ENCODE data around the gene JTB. TPM values are rescaled to one million over a fixed set of nuclear protein-coding genes. Genes with fewer than 3 reads are reported as not detected.

Gene JTB
- total RNA-seq (2021; ENCODE audit: unreplicated experiment) (123 TPM), Bru-seq, nascent RNA (percentile 93 among the genes with signal in this experiment), BruChase-seq, experiment 1, labeled RNA remaining after a 6-hour chase (percentile 97 among the genes with signal in this experiment), BruChase-seq, experiment 2, labeled RNA remaining after a 2-hour chase (percentile 95 among the genes with signal in this experiment)
- polyA plus RNA-seq (2012), result 99.5 and 119 TPM in 2 replicates
- long read RNA-seq, transcript JTB-201 (5 exons, 1,287 nt), result major isoform, 86 of 124 reads
- long read RNA-seq, partial matches to known transcripts, result 29 of 124 reads
- long read RNA-seq, other reads (novel, unspliced or antisense), result 8 of 124 reads

DNA sequence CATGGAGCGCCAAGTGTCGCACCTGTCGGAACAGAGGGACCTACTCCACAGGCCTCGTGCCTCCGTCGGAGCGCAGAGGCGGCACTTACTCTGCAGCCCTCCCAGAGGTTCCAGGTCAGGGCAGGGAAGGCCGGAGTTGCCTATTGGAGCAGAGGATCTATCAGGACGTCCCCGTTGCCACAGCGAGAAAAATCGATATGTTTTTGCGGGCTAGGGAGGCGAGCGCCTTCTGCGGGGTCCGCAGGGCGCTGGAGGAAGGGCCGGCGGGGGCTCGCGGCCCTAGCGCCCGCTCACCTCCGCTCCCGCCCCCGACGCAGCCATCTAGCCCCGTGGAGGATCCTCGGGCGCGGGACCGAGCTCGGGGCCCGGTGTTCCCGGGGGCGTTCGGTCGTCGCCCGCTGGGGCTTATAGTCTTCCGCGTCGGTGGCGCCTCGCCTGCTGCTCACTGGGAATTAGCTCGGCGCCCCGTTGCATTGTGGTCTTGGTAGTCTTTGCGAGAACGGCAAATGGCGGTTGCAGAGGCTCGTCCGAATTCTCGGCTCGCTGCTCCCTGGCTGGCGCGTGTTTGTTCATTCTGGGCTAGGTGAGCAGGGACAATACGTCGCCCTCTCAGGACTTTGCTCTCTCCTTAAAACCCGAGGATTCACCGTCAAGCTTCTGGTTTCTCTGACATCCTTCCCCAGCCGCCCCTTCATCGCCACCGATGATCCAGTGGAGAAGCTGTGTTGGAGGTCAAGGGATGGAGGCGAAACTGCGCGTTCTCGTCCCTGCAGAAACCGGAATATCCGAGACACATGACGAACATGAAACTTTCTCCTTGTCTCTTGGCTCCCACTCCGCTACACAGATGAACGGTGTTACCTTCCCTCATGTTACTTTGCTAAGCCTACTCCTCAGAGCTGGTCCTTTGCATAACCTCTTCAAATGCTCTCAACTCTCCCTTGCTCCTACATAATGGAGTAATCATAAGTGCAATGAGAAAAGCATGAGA lies at the start of gene JTB:
Gene JTB (minus strand): TSS at position 425 of the 991 bp plus-strand sequence. CDS start 422 bp downstream, at position 3.
- CTCF ChIA-PET, result interaction anchor here (1.0 to 2.3 kb wide), 5 partner anchors 8 to 31 kb away, joined by 3 to 15 read pairs (median 5); partner anchors contain the start of genes CREB3L4, DENND4B, RAB13 and RPS27
- peaks cover 20% of the 10 kb centered on the region for H3K79me2 ChIP-seq (ENCODE audit: insufficient read depth, low read length)
- TSS peak; percentile 91 for BruUV-seq (replicated peaks)
- no peaks in the 10 kb centered on the region for H4K20me1 ChIP-seq (ENCODE audit: insufficient read depth)
- no peak for DNase-seq (ENCODE audit: low read depth, low spot score)
- intact Hi-C loops (cut with micrococcal nuclease), result no loop called here
- H3K9ac ChIP-seq (ENCODE audit: low read length), result peak within 1 kb of the TSS; percentile 97
- peak within 1 kb of the TSS; percentile 81 to 100 for H3K4me3 ChIP-seq (replicated peaks in 1 of 2; ENCODE audit: low read depth in 1 of 2, low read length in 2 of 2)
- no peaks in the 10 kb centered on the region for H3K9me3 ChIP-seq (ENCODE audit: control insufficient read depth in 1 of 2, insufficient read depth in 1 of 2, low read depth in 1 of 2, low read length in 2 of 2)
- ATAC-seq, result peak; percentile 91
- POLR2A ChIA-PET, result interaction anchor here (0.7 to 3.8 kb wide), 6 partner anchors 10 to 444 kb away, joined by 3 to 38 read pairs (median 11); partner anchors contain the start of genes CREB3L4, CRTC2, RAB13 and RPS27
- peak within 1 kb of the TSS; percentile 99 for H2AFZ ChIP-seq (ENCODE audit: low read depth, low read length, poor library complexity, severe bottlenecking)
- peaks cover 0 to 14% of the 10 kb centered on the region in 2 experiments; a peak in 2 of 4 replicates for H3K4me1 ChIP-seq (ENCODE audit: control insufficient read depth in 1 of 2, insufficient read depth in 2 of 2, low read length in 2 of 2)
- RAD21 ChIA-PET (ENCODE audit: low non-redundant PET in 1 of 2, low total read pairs in 2 of 2, uncharacterized antibody in 2 of 2, unreplicated experiment in 2 of 2), result interaction anchor here in 1 of 2 experiments (1.0 kb wide), 1 partner anchor 14 kb away, joined by 3 read pairs; the partner anchor contains the start of gene SLC39A1
- H3K36me3 ChIP-seq (ENCODE audit: control insufficient read depth in 1 of 2, insufficient read depth in 2 of 2, low read length in 2 of 2), result peaks cover 11 to 29% of the 10 kb centered on the region in 2 experiments; a peak in 3 of 4 replicates
- H3K9me2 ChIP-seq (ENCODE audit: insufficient read depth), result no peaks in the 10 kb centered on the region
- peak within 1 kb of the TSS; percentile 99 for H3K4me2 ChIP-seq (ENCODE audit: low read length)
- H3K27ac ChIP-seq (ENCODE audit: low read depth, low read length), result peak within 1 kb of the TSS; percentile 91
- no peaks in the 10 kb centered on the region for H3K27me3 ChIP-seq (ENCODE audit: insufficient read depth, low read length)
- TF ChIP-seq REST (IDR thresholded peaks at IDR 0.05; ENCODE audit: low read depth), result no peak
- peak; percentile 93 for TF ChIP-seq YY1 (IDR thresholded peaks at IDR 0.05; ENCODE audit: extremely low read depth, insufficient replicate concordance, low read depth, low read length)
- TF ChIP-seq CBX3 (IDR thresholded peaks at IDR 0.05; ENCODE audit: low read depth), result peak; percentile 21; the same call in 1 of the 2 replicates
- peak; percentile 78 for TF ChIP-seq EGR1 (IDR thresholded peaks at IDR 0.05; ENCODE audit: low read depth)
- TF ChIP-seq, protein P1, sequence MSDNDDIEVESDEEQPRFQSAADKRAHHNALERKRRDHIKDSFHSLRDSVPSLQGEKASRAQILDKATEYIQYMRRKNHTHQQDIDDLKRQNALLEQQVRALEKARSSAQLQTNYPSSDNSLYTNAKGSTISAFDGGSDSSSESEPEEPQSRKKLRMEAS (IDR thresholded peaks at IDR 0.05), result 0 out of 2 replicates have a peak, but pooled peaks have one; percentile 66
- TF ChIP-seq POLR2AphosphoS5 (IDR thresholded peaks at IDR 0.05; ENCODE audit: low read depth, low read length), result peak; percentile 94
- TF ChIP-seq, protein P2, sequence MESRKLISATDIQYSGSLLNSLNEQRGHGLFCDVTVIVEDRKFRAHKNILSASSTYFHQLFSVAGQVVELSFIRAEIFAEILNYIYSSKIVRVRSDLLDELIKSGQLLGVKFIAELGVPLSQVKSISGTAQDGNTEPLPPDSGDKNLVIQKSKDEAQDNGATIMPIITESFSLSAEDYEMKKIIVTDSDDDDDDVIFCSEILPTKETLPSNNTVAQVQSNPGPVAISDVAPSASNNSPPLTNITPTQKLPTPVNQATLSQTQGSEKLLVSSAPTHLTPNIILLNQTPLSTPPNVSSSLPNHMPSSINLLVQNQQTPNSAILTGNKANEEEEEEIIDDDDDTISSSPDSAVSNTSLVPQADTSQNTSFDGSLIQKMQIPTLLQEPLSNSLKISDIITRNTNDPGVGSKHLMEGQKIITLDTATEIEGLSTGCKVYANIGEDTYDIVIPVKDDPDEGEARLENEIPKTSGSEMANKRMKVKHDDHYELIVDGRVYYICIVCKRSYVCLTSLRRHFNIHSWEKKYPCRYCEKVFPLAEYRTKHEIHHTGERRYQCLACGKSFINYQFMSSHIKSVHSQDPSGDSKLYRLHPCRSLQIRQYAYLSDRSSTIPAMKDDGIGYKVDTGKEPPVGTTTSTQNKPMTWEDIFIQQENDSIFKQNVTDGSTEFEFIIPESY (IDR thresholded peaks at IDR 0.05; ENCODE audit: extremely low read depth, insufficient replicate concordance, low read length), result no peak
- no peak for TF ChIP-seq EZH2 (IDR thresholded peaks at IDR 0.05)
- no peak for TF ChIP-seq FOSL1 (IDR thresholded peaks at IDR 0.05; ENCODE audit: low read depth)
- peak; percentile 13; the same call in 1 of the 2 replicates for TF ChIP-seq SP1 (IDR thresholded peaks at IDR 0.05; ENCODE audit: low read depth)
- no peak for TF ChIP-seq SRF (IDR thresholded peaks at IDR 0.05; ENCODE audit: low read depth)
- TF ChIP-seq EZH2phosphoT487 (IDR thresholded peaks at IDR 0.05; ENCODE audit: borderline replicate concordance), result no peak
- TF ChIP-seq ELF1 (IDR thresholded peaks at IDR 0.05; ENCODE audit: borderline replicate concordance, low read depth), result no peak; the same call in 1 of the 2 replicates
- TF ChIP-seq ZFX (IDR thresholded peaks at IDR 0.05), result peak; percentile 93
- no peak for TF ChIP-seq ZNF274 (IDR thresholded peaks at IDR 0.05; ENCODE audit: low read depth, low read length)
- TF ChIP-seq JUND (IDR thresholded peaks at IDR 0.05), result no peak
- no peak for TF ChIP-seq RAD21 (IDR thresholded peaks at IDR 0.05; ENCODE audit: low read depth)
- TF ChIP-seq CEBPB (IDR thresholded peaks at IDR 0.05; ENCODE audit: low read depth), result no peak
- no peak for TF ChIP-seq TCF7L2 (IDR thresholded peaks at IDR 0.05; ENCODE audit: borderline replicate concordance, extremely low read depth, insufficient read depth, insufficient read length)

All from HCT116 (cell line).